HG02938 (cell line): Measurements from ENCODE around the gene EHBP1.

Experiments used
- ATAC-seq: cut with Tn5 transposase; IDR thresholded peaks from one replicate; pipeline ENCODE4 v1.9.1; 2021; ENCODE audit warnings: mild to moderate bottlenecking, moderate library complexity; ENCODE audit not compliant: unreplicated experiment

Gene EHBP1

GRCh38 chr2:62812921-62813825 is 107.7 kb downstream of the EHBP1 start:
- ATAC-seq = no peak

- ATAC-seq = no peak
Measured at GRCh38 chr2:62814123-62814522, 108.6 kb downstream of the EHBP1 start.

GRCh38 chr2:62817348-62817747 is 111.8 kb downstream of the EHBP1 start:
- no peak for ATAC-seq

- no peak for ATAC-seq
Measured at GRCh38 chr2:62817995-62818713, 112.6 kb downstream of the EHBP1 start.

- no peak for ATAC-seq
Measured at GRCh38 chr2:62822549-62822948, 117.0 kb downstream of the EHBP1 start.

- no peak for ATAC-seq
Measured at GRCh38 chr2:62824388-62824787, 118.9 kb downstream of the EHBP1 start.

- no peak for ATAC-seq
Measured at GRCh38 chr2:62826141-62826540, 120.6 kb downstream of the EHBP1 start.

GRCh38 chr2:62826953-62827675 is 121.6 kb downstream of the EHBP1 start:
- no peak for ATAC-seq

- no peak for ATAC-seq
Measured at GRCh38 chr2:62831729-62832128, 126.2 kb downstream of the EHBP1 start.

- no peak for ATAC-seq
Measured at GRCh38 chr2:62844311-62845090, 139.0 kb downstream of the EHBP1 start.

- no peak for ATAC-seq
Measured at GRCh38 chr2:62845256-62845655, 139.7 kb downstream of the EHBP1 start.

- ATAC-seq = no peak
Measured at GRCh38 chr2:62852254-62852653, 146.7 kb downstream of the EHBP1 start.

GRCh38 chr2:62854600-62855514 is 149.3 kb downstream of the EHBP1 start:
- ATAC-seq = no peak

- no peak for ATAC-seq
Measured at GRCh38 chr2:62856228-62857040, 150.9 kb downstream of the EHBP1 start.

- no peak for ATAC-seq
Measured at GRCh38 chr2:62857139-62857931, 151.8 kb downstream of the EHBP1 start.

- ATAC-seq = no peak
Measured at GRCh38 chr2:62858231-62858832, 152.8 kb downstream of the EHBP1 start.

- no peak for ATAC-seq
Measured at GRCh38 chr2:62868947-62869346, 163.4 kb downstream of the EHBP1 start.

GRCh38 chr2:62870966-62871365 is 165.5 kb downstream of the EHBP1 start:
- no peak for ATAC-seq
